DMS53 treated with DMSO at 0.1 percent for 48 hours (cell line): ENCODE measurements around the gene ITIH1.

Experiments
- DNase-seq: peaks from one replicate; lab custom pipeline; 2025; ENCODE audit not compliant: unreplicated experiment; lab: John Stamatoyannopoulos, UW

The ITIH1 gene

DNA sequence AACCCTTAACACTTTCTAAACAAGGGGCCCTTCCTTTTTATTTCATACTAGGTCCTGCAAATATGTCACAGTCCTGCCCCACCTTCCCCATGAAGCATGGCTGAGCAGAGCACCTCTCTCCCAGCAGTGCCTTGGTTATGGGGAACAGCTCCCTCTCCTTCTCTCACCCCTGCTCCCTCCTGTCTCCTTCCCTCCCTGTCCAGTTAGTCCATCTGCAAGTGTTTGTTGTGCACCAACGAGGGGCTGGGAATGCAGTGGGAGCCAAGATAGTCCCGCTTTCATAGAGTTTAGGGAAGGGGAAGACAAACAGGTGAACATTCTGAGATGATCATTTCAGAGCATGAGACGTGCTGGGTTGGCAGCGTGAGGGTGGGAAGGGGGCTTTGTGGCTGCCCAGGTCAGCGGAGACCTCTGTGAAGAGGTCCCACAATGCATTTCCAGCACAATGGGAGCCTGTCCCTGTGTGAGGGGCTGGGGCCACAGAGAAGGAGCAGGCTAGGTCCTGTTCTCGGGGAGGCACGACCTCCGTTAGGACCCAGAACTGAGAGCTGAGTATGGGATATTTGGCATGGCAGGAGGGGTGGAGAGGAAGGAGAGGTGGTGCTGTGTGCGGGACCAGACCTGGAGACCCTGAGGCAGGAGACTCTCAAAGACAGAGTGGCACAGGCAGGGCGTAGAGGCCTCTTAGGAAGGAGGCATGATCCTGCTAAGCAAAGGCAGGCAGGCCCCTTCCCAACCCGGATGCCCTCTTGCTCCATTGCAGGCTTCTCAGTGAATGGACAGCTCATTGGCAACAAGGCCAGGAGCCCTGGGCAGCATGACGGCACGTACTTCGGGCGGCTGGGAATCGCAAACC, 11.7 kb downstream of the ITIH1 start:
- no peak for DNase-seq

DNA sequence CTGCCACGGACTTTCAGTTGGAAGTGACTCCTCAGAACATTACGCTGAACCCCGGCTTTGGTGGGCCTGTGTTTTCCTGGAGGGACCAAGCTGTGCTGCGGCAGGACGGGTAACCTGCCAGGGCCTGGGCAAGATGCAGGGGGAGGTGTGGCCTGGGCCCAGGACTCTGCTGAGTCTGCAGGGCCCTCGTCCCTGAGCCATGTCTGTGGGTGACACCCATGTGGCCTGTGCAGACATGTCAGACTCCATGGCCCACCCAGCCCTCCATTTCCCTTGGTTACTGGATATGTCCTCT, 12.3 kb downstream of the ITIH1 start:
- no peak for DNase-seq

DNA sequence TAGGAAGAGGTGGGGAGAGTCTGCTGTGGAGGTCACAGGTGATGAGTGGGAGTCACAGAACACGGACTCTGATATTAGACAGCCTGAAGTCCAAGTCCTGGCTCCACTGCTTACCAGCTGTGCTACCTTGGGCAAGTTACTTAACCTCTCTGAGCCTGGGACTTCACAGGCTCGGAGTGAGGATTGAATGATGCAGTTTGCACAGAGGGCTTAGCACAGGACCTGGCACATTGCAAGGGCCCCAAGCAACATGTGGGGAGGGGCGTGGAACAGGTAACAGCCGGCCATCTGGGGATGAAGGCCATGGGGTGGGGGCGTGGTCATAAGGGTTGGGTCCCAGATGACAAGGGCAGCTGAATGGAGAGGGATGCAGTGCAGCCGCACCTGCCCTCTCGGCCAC, 12.9 kb downstream of the ITIH1 start:
- no peak for DNase-seq

DNA sequence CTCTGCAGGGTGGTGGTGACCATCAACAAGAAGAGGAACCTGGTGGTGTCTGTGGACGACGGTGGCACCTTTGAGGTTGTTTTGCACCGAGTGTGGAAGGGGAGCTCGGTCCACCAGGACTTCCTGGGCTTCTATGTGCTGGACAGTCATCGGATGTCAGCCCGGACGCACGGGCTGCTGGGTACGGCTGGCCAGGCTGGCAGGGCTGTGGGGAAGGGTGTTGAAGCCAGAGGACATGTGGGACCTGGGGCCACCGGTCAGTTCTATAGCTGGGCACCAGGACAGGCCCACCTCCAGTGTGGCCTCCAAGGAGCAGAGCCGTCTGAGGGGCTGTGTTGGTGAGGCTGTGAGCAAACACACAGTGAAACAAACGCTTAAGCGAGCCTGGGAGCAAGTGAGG, 13.3 kb downstream of the ITIH1 start:
- no peak for DNase-seq

DNA sequence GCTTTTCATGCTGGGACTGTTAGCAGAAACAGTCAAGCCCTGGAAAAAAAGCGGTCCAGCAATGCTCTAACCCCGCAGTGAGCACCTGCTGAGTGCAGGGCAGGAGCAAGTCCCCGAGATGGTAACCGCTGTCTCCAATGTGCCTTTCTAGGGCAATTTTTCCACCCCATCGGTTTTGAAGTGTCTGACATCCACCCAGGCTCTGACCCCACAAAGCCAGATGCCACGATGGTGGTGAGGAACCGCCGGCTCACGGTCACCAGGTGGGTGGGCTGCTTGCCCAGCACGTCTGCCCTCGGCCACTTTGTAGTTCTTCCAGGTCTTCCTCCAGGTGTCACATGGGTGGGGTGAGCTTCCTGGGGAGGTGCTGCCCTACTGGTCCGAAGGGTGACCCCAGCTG, 14.0 kb downstream of the ITIH1 start:
- no peak for DNase-seq

DNA sequence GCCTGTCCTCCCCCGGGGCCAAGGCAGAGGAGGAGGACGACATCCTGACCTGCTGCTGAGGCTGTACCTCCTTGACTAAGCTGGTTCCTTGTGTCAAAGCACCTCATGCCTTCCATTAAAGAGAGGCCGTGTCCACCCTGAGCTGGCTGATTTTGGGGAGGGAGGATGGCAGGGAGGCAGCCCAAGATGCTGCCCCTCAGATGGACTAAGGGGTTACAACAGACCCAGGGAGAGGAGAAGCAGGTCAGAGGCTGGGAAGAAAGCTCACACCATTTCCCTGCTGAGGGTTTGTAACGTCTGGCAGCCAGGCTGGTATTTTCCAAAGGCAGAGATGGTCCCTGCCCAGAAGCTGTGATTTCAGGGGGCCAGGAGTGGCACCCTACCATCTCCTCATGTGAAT, 14.5 kb downstream of the ITIH1 start:
- DNase-seq, result no peak

DNA sequence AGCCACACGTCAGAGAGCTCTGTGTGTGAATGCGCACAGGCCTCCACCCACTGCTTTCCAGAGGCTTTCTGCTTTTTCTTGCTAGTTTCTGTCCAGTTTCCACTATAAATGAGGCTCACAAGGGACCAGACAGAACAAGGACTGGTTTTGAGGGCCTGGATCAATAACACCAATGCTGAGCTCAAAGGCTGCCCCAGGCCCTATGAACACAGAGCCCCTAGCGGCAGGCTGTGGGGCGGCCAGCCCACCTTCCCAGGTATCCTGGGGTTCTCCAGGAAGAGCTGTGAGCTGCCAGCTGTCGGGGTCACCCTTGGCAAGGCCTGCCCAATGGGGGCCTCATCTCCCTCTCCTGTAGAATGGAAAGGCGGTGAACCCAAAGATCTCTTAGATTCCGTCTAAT, 15.0 kb downstream of the ITIH1 start:
- DNase-seq, result no peak

DNA sequence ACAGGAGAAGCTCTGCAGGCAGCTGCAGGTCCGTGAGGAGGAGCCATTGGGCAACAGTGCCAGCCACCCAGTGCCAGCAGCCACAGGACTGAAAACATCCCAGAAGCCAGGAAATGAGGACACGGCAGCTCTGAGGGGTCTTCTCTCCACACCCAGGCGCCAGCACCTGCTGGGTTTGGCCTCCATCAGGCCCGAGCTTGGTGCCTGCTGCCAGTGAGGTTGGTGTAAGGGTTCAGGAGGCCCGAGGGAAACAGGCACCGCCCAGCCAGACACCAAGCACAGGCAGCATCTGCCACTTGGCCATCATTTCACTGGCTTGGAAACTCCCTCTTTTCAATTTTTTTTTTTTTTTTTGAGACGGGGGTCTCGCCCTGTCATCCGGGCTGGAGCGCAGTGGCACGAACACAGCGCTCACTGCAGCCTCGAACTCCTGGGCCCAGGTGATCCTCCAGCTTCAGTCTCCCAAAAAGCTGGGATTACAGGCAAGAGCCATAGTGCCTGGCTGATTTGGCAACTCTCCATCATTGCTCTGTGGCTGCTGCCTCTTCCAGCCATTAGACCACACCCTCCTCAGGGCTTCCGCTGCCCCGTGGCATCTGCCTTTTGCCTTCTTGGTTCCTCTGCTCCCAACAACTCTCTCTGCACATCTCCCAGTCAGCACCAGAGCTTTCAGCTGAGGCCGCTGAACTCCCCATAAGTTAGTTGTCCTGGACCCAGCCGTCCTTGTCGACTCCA, 15.7 kb downstream of the ITIH1 start:
- DNase-seq, result no peak

DNA sequence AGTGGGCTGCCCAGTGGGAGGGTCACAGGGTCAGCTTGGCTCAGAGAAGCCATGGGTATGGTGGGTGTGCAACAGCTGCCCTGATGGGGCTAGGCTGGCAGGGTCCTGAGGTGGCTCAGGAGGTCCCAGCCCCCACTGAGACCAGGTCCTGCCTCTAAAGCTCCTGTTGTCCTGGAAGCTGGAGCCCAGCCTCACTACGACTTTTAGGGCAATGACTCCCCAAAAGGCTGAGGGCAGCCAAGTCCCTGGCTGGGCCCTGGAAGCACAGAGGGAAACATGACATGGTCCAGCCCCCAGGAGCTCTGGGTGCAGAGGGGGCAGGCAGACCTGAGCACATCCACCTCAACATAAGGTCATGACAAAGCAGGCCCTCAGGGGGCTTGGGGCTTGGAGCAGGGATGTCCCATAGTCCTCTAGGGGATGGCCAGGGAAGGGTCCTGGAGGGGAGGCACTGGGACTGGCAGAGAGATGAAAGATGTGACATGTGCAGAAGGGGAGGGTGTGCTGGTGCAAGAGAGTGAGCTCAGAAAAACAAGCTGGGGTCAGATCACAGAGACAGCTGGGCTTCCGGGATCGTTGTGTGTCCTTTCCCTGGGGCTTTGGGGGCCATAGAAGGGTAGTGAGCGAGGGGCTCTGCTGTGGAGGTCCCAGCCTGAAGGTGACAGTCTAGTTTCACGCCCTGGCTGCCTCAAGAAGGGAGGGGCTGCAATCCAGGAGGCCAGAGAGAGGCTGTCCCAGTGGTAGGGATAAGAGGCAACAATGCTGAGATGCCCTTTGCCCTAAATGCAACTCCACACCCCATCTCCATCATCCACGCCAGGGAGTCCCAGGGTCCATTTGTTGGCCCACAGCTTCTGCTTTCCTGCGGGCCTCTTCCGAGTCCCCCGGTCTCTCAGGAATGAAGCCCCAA, 16.6 kb downstream of the ITIH1 start:
- no peak for DNase-seq

DNA sequence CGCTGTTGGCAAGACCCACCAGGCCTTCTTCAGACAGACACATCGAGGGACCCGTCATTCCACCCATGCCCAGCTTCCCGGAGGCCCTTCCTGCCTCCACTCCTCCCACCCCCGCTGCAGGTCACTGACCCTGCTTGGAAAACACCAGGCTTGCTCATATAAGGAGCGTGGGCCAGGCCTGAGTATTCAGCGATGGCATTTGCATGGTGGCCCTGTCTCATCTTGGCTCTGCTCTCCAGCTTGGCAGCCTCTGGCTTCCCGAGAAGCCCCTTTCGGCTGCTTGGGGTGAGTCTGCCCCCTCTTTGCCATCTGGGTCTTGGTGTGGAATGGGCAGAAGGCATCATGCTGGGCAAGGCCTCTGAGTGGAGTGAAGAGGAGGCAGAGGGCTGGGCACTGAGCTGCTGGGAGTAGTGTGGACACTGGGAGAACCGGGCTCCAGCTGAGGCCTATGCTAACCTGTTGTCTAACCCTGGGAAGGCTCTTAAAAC, 17.3 kb downstream of the ITIH1 start, which contains the start of gene ITIH3:
Gene ITIH3, plus strand, starts transcription at position 185 of the 488 bp plus-strand sequence. Its CDS starts 8 bp downstream, at position 193.
- no peak for DNase-seq

DNA sequence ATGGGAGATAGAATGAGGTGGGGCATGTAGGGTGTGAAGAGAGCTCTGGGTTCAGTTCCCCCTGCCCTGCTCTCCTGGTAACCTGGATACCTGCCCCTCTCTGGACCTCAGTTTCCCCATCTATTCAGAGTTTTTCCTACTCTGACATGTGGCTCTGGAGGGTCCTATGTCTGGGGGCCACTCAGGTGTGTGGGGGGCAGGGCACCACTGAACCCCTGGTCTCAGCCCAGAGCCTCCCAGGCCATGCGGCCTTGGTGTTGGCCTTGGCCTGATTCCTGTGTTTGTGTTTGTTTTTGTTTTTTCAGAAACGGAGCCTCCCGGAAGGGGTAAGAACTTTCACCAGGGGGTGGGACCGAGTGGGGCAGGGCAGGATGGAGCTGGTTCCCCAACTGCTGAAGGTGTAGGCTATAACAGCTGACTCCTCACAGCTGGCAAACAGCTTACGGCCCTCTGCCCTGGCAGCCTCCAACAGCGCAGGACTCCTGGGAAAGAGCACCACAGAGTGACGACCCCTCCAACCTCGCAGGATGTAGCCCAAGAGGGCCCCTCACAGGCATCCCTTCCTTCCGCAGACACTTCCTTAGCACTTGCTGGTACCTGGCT, 18.0 kb downstream of the ITIH1 start:
- no peak for DNase-seq

DNA sequence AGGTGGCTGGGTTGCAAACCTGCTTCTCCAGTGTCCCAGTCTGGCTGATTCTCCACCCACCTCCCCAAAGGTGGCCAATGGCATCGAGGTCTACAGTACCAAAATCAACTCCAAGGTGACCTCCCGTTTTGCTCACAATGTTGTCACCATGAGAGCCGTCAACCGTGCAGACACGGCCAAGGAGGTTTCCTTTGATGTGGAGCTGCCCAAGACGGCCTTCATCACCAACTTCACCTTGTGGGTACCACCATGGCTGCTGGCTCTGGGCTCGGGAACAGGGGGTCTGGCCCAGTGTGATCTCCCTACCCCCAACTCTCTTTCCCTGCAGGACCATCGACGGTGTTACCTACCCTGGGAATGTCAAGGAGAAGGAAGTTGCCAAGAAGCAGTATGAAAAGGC, 19.0 kb downstream of the ITIH1 start:
- no peak for DNase-seq

DNA sequence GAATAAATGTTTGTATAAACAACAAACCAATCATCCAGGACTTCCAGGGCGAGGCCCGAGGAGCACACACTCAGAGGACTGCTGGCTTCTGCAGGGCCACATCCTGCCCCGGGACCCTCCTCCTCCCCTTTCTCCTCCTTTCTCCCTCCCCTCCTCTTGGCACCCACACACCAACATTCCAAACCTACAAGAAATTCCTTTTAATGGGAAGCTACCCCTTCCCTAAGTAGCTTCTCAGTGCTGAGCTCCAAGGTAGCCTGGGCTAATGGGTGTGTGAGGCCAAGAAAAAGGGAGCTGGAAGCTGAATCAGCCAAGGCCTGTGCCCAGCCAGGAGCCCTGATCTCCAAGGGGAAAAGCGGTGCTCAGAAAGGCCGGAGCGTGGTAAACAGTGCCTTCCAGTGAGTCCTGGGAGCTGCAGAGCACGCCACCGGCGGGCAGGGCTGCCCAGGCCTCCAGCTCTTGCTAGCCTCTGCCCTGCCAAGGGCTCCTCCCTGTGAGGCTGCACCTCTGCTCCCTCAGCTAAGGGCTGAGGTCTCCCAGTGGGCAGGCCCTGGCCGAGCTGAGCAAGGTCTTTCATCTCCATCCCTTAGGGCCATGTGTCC, 21.1 kb downstream of the ITIH1 start:
- no peak for DNase-seq

DNA sequence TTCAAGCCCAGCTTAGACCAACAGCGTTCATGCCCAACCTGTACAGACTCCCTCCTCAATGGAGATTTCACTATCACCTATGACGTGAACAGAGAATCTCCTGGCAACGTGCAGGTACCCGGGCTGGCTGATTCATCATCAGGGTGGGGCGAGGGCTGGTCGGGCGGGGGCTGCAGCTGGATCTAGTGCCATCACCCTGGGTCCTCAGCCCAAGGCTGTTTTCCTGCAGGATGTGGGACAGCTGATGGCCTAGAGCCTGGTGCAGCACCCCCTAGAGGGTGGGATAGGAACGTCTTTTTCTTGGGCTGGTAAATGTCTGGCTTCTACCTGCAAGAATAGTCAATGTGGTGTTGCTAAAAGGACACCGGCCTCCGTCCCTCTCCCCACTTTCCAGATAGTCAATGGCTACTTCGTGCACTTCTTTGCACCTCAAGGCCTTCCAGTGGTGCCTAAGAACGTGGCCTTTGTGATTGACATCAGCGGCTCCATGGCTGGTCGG, 21.6 kb downstream of the ITIH1 start:
- DNase-seq, result no peak

DNA sequence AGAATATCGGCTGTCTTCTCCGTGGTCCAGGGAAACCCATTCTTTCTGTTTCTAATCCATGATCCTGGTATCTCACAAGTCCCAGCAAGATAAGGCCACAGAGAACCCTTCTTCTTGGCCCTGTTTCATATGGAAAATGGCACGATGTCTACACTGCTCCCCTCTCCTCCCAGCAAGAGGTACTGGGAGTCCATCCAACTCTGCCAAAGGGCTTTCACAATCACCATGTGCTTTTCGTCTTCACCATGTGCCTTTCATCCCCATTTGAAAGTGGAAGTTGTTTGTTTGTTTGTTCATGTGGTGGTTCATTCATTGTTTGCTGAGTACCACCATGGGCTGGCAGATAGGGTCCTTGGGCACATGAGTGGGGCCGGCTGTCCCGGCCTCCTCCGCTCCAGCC, 22.7 kb downstream of the ITIH1 start:
- DNase-seq, result no peak

DNA sequence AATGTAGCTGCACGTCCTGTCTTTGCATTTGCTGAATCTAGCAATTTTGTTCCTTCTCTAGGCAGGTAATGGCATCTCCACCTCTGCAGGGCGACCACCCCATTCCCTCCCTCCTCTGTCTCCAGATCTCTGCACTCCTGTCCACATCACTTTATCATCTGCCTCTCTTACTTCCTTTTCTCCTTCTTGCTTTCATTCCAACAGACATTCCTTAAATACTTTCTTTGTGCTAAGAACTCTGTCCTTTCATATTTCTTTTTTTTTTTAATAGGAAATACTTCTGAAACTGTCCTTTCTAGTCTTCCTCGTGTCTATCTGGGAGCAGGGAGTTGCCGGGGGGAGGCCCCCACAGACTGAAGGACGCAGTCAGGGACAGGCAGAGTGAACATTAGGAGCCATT, 24.4 kb downstream of the ITIH1 start:
- no peak for DNase-seq

DNA sequence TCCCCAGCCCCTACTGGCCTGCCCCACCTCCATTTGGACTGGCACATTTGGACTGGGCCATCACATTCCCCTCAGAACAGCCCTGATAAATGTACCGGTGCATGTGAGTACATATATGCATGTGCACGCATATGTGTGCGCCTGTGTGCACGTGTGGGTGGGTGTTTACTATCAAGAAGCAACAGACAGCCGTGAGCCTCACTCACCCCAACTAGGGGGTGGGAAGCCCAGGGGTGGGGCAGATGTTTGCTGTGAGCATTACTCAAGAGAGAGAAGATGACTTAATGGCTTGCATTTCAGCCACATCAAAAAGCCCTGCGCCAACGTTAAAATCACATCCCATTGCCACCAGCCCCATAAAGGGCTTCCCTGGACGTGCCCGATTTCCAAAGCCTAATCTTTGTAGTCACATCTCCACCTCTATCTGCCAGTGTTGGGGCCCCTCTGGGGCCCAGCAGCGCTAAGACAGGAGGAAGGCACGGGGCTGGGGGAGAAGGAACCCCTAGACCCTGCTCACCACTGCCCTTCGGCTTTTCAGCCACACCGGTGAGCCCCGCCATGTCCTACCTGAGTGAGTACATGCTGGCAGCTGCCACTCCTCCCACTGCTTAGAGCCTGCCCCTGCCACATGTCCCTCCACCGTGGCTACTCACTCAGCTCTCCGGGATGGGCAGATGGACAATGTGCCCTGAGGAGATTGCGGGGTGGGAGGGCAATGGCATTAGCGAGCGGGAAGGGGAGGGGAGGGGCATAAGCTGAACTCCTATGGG, 28.1 kb downstream of the ITIH1 start:
- DNase-seq, result no peak

DNA sequence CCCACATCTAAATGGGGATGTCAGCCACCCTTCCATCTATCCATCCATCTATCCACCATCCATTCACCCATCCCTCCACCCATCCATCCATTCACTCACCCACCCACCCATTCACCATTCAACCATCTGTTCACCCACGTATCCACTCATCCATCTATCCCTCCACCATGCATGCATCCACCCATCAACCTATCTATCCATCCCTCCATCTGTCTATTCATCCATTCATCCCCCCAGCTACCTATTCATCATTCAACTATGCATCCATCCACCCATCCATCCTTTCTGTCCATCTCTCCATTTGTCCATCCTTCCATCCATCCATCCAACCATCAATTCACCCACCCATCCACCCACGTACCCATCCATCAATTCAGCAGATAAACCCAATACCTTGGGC, 31.8 kb downstream of the ITIH1 start:
- no peak for DNase-seq

DNA sequence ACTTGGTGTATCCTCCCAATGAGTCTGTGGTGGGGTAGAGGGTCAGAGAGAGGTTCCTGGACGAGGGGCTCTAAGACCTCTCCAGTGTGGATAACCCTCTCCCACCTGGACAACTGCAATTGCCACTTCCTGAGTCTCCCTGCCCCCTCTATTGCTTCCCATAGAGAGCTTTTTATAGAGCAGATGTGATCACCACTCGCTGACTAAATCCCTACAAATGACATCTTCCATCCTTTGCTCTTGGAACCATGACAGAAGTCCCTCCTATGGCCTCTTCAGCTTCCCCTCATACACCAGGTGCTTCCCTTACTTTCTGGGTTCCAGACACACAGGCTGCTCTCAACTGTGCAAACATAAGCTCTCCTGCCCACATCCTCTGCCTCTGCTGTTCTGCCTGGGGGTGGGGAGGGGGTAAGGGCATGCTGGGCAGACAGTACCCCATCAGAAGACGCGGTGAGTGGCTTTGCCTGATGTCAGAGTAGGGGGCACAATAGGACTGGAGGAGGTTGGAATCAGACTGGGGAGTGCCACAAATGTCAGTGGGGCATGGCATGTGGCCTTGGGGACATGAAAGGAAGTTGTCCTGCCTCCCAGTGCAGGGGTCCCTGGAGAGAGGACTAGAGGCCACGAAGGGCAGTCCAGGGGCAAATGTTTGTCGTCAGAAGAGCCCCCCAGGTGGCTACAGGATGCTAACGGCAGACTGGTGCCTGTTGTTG, 32.4 kb downstream of the ITIH1 start:
- DNase-seq, result no peak
